ENCODE data around the gene ACTR2.

- TF ChIP-seq CTCF (IDR thresholded peaks at IDR 0.05): no peak
- TF ChIP-seq POLR2A (IDR thresholded peaks at IDR 0.05): no peak
These were observed 27.7 kb upstream of the ACTR2 start for GRCh38 chr2:65199891-65200290.
